GM12874 (cell line): ENCODE measurements around the gene EIF4B.

ENCODE experiments used
- CTCF ChIP-seq: IDR thresholded peaks from 2 replicates; pipeline ENCODE4 v1.5.1; 2011; ENCODE audit warnings: low read depth, mild to moderate bottlenecking, control low read depth, low read length, moderate library complexity; ENCODE audit not compliant: insufficient read depth

The EIF4B gene

GRCh38 chr12:53005215-53005985 is 856 bp upstream of the EIF4B start:
- no peak for TF ChIP-seq CTCF

- no peak for TF ChIP-seq CTCF
Observed at GRCh38 chr12:53006810-53007309, 604 bp downstream of the EIF4B start.

GRCh38 chr12:53007343-53007742 is 1.1 kb downstream of the EIF4B start:
- TF ChIP-seq CTCF: no peak

- no peak for TF ChIP-seq CTCF
Observed at GRCh38 chr12:53010955-53011354, 4.7 kb downstream of the EIF4B start.

GRCh38 chr12:53011889-53012288 is 5.6 kb downstream of the EIF4B start:
- TF ChIP-seq CTCF: no peak

- no peak for TF ChIP-seq CTCF
Observed at GRCh38 chr12:53012928-53013327, 6.7 kb downstream of the EIF4B start.

GRCh38 chr12:53014709-53015108 is 8.5 kb downstream of the EIF4B start:
- no peak for TF ChIP-seq CTCF
